ENCODE data around the gene TOR4A. TPM values are rescaled to one million over a fixed set of nuclear protein-coding genes. Genes with fewer than 3 reads are reported as not detected.
A peak's percentile ranks its signal among the peaks of the same experiment; 100 is the strongest.

Gene TOR4A
- total and polyA plus RNA-seq, 10 of the 15 experiments (the other 5 are each of a cell fraction or from before 2014, with no cell fraction given), result 2.0 to 19.9 (median 3.7) TPM

GRCh38 chr9:137234758-137235423 is 42.6 kb upstream of the TOR4A start (continued):
- TF ChIP-seq BCLAF1 (IDR thresholded peaks at IDR 0.05) (no peak), SIX5 (IDR thresholded peaks at IDR 0.05; ENCODE audit: low read depth, low read length, severe bottlenecking) (no peak), EGR1 (IDR thresholded peaks at IDR 0.05; ENCODE audit: borderline replicate concordance in 1 of 2, low read depth in 2 of 2, low read length in 2 of 2) (no peak), PBX3 (IDR thresholded peaks at IDR 0.05; ENCODE audit: insufficient replicate concordance, low read depth, low read length) (no peak), MTA3 (IDR thresholded peaks at IDR 0.05; ENCODE audit: borderline replicate concordance, low read length) (no peak), RFX5 (IDR thresholded peaks at IDR 0.05; ENCODE audit: low read depth, low read length) (no peak), DPF2 (IDR thresholded peaks at IDR 0.05) (0 out of 2 replicates have a peak, but pooled peaks have one; percentile 32), NFYB (IDR thresholded peaks at IDR 0.05; ENCODE audit: insufficient read depth, low read depth, low read length) (no peak), NR2F1 (conservative IDR thresholded peaks at IDR 0.05) (peak; percentile 39; the same call in 1 of the 2 replicates), ELK1 (IDR thresholded peaks at IDR 0.05; ENCODE audit: low read depth, low read length) (no peak), KLF5 (IDR thresholded peaks at IDR 0.05; ENCODE audit: partially characterized antibody) (no peak), CBX3 (IDR thresholded peaks at IDR 0.05; ENCODE audit: borderline replicate concordance, low read depth) (no peak), HDAC2 (IDR thresholded peaks at IDR 0.05) (no peak), SKIL (IDR thresholded peaks at IDR 0.05; ENCODE audit: low read depth, poor library complexity, severe bottlenecking) (no peak), EED (IDR thresholded peaks at IDR 0.05; ENCODE audit: low read depth) (no peak), TAF1 (IDR thresholded peaks at IDR 0.05; ENCODE audit: borderline replicate concordance, low read depth, low read length) (no peak), GATAD2B (conservative IDR thresholded peaks at IDR 0.05; ENCODE audit: low read depth) (no peak), POLR2AphosphoS2 (IDR thresholded peaks at IDR 0.05; ENCODE audit: low read depth, low read length) (no peak), LARP7 (IDR thresholded peaks at IDR 0.05) (no peak), BCL11A (IDR thresholded peaks at IDR 0.05; ENCODE audit: low read depth, low read length) (no peak), NFIC (IDR thresholded peaks at IDR 0.05; ENCODE audit: low read depth, low read length) (no peak), RAD51 (IDR thresholded peaks at IDR 0.05) (no peak), CBFB (IDR thresholded peaks at IDR 0.05; ENCODE audit: low read depth) (no peak)

All from GM12878 (cell line).